ENCODE results near the gene KCNT2. TPM values are rescaled to one million over a fixed set of nuclear protein-coding genes. Genes with fewer than 3 reads are reported as not detected.
"Not testable (repeated sequence)": the region's sequence is repeated elsewhere in the genome, so short reads cannot be mapped to it uniquely, and the experiment has no call there.

Gene KCNT2
- total RNA-seq, 1 experiment from 2014 or later, result not detected

DNA sequence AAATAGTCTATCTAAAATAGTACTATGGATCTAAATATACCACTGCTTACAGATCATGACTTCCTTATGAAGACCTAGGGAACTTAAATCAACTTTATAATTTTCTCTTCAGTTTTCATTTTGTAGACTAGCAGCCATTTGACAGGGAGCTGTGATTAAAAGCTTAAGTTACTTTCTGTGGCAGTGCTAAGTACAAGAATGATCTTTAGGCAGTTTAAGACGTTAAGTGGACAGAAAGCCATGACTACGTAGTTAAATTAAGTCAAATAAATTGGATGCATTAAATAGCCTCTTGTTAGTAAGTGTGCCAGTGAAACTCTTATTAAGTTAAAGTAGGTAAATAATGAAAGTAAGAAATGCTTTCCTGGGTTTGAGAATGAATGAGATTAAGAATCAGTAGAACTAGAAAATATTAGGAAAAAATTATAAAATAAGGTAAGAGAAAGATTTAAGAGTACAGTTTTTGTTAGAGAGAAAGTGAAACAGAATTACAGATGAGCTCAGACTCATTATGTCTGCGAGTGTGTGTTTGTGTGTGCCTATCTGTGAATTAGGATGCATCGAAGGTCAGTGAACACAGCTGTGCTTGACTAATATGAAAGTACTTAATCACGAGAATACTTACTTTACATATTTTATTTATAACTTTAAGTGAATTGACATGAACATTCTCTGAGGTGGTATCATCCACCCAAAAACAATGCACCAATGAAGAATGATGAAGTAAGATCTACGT is 336.9 kb downstream of the KCNT2 start:
- H3K79me2 ChIP-seq (ENCODE audit: low read length), result no peaks in the 10 kb centered on the region
- H3K4me1 ChIP-seq (ENCODE audit: low read length), result no peaks in the 10 kb centered on the region
- H3K9me3 ChIP-seq (ENCODE audit: low read length), result no peaks in the 10 kb centered on the region; the same call in none of the 2 replicates
- no peaks in the 10 kb centered on the region for H3K9me2 ChIP-seq (replicated peaks; ENCODE audit: insufficient read depth, low read length)
- no peak overlapping the region for H3K27ac ChIP-seq (ENCODE audit: low read length)
- H2AFZ ChIP-seq (ENCODE audit: low read length), result no peak overlapping the region
- no peaks in the 10 kb centered on the region for H3K36me3 ChIP-seq (ENCODE audit: insufficient read depth, low read length)
- H3K4me3 ChIP-seq (ENCODE audit: low read length), result no peak overlapping the region
- H4K20me1 ChIP-seq (ENCODE audit: insufficient read depth, low read depth, low read length), result no peaks in the 10 kb centered on the region
- no peak overlapping the region for H3K9ac ChIP-seq (ENCODE audit: low read length)
- no peaks in the 10 kb centered on the region for H3K27me3 ChIP-seq (ENCODE audit: low read length)
- H3K4me2 ChIP-seq (ENCODE audit: low read depth, low read length, poor library complexity, severe bottlenecking), result no peak overlapping the region
- no peak for DNase-seq

- not testable (repeated sequence) for H3K27me3 ChIP-seq (ENCODE audit: low read length); H3K27ac ChIP-seq (ENCODE audit: low read length); H4K20me1 ChIP-seq (ENCODE audit: insufficient read depth, low read depth, low read length); H3K9ac ChIP-seq (ENCODE audit: low read length); H3K4me3 ChIP-seq (ENCODE audit: low read length); H3K36me3 ChIP-seq (ENCODE audit: insufficient read depth, low read length); H3K4me2 ChIP-seq (ENCODE audit: low read depth, low read length, poor library complexity, severe bottlenecking); H3K79me2 ChIP-seq (ENCODE audit: low read length); H3K4me1 ChIP-seq (ENCODE audit: low read length); DNase-seq; H2AFZ ChIP-seq (ENCODE audit: low read length); H3K9me2 ChIP-seq (replicated peaks; ENCODE audit: insufficient read depth, low read length)
- H3K9me3 ChIP-seq (ENCODE audit: low read length), result peaks cover 16% of the 10 kb centered on the region
These were observed 345.2 kb downstream of the KCNT2 start for GRCh38 chr1:196263086-196263485.

- no peak overlapping the region for H3K4me3 ChIP-seq (ENCODE audit: low read length)
- H3K4me2 ChIP-seq (ENCODE audit: low read depth, low read length, poor library complexity, severe bottlenecking), result no peak overlapping the region
- no peaks in the 10 kb centered on the region for H3K9me2 ChIP-seq (replicated peaks; ENCODE audit: insufficient read depth, low read length)
- no peak overlapping the region for H3K9ac ChIP-seq (ENCODE audit: low read length)
- no peaks in the 10 kb centered on the region for H3K36me3 ChIP-seq (ENCODE audit: insufficient read depth, low read length)
- peaks cover 20% of the 10 kb centered on the region; the same call in 1 of the 2 replicates for H3K9me3 ChIP-seq (ENCODE audit: low read length)
- no peak for DNase-seq
- no peak overlapping the region for H3K27ac ChIP-seq (ENCODE audit: low read length)
- no peaks in the 10 kb centered on the region for H3K79me2 ChIP-seq (ENCODE audit: low read length)
- H4K20me1 ChIP-seq (ENCODE audit: insufficient read depth, low read depth, low read length), result no peaks in the 10 kb centered on the region
- H3K27me3 ChIP-seq (ENCODE audit: low read length), result no peaks in the 10 kb centered on the region
- H3K4me1 ChIP-seq (ENCODE audit: low read length), result no peaks in the 10 kb centered on the region
- H2AFZ ChIP-seq (ENCODE audit: low read length), result no peak overlapping the region
These were observed 348.0 kb downstream of the KCNT2 start for GRCh38 chr1:196260270-196260669.

GRCh38 chr1:196259316-196259715 is 348.9 kb downstream of the KCNT2 start:
- Histone ChIP-seq H3K79me2 (ENCODE audit: low read length) (no peaks in the 10 kb centered on the region), H3K9me3 (ENCODE audit: low read length) (peaks cover 20% of the 10 kb centered on the region; the same call in 1 of the 2 replicates), H2AFZ (ENCODE audit: low read length) (no peak overlapping the region), H3K9ac (ENCODE audit: low read length) (no peak overlapping the region), H3K36me3 (ENCODE audit: insufficient read depth, low read length) (no peaks in the 10 kb centered on the region), H4K20me1 (ENCODE audit: insufficient read depth, low read depth, low read length) (no peaks in the 10 kb centered on the region), H3K9me2 (replicated peaks; ENCODE audit: insufficient read depth, low read length) (no peaks in the 10 kb centered on the region), H3K27ac (ENCODE audit: low read length) (no peak overlapping the region), H3K27me3 (ENCODE audit: low read length) (no peaks in the 10 kb centered on the region), H3K4me2 (ENCODE audit: low read depth, low read length, poor library complexity, severe bottlenecking) (no peak overlapping the region), H3K4me3 (ENCODE audit: low read length) (no peak overlapping the region; the same call in 1 of the 2 replicates), H3K4me1 (ENCODE audit: low read length) (no peaks in the 10 kb centered on the region)
- no peak for DNase-seq

- Histone ChIP-seq H2AFZ (ENCODE audit: low read length) (no peak overlapping the region), H3K27me3 (ENCODE audit: low read length) (no peaks in the 10 kb centered on the region)
These were observed 352.5 kb downstream of the KCNT2 start for GRCh38 chr1:196255762-196256161.

GRCh38 chr1:196229546-196229945 is 378.7 kb downstream of the KCNT2 start:
- Histone ChIP-seq H3K36me3 (ENCODE audit: insufficient read depth, low read length) (no peaks in the 10 kb centered on the region), H3K9ac (ENCODE audit: low read length) (no peak overlapping the region), H3K4me1 (ENCODE audit: low read length) (no peaks in the 10 kb centered on the region), H3K9me3 (ENCODE audit: low read length) (peaks cover 14% of the 10 kb centered on the region), H3K9me2 (replicated peaks; ENCODE audit: insufficient read depth, low read length) (no peaks in the 10 kb centered on the region), H3K27me3 (ENCODE audit: low read length) (no peaks in the 10 kb centered on the region), H3K79me2 (ENCODE audit: low read length) (no peaks in the 10 kb centered on the region), H2AFZ (ENCODE audit: low read length) (no peak overlapping the region), H3K4me2 (ENCODE audit: low read depth, low read length, poor library complexity, severe bottlenecking) (no peak overlapping the region), H3K27ac (ENCODE audit: low read length) (no peak overlapping the region), H4K20me1 (ENCODE audit: insufficient read depth, low read depth, low read length) (no peaks in the 10 kb centered on the region), H3K4me3 (ENCODE audit: low read length) (no peak overlapping the region)
- no peak for DNase-seq

More at GRCh38 chr1:196255762-196256161, 352.5 kb downstream of the KCNT2 start:
- Histone ChIP-seq H3K4me2 (ENCODE audit: low read depth, low read length, poor library complexity, severe bottlenecking) (no peak overlapping the region), H3K9ac (ENCODE audit: low read length) (no peak overlapping the region), H3K79me2 (ENCODE audit: low read length) (no peaks in the 10 kb centered on the region), H4K20me1 (ENCODE audit: insufficient read depth, low read depth, low read length) (no peaks in the 10 kb centered on the region), H3K36me3 (ENCODE audit: insufficient read depth, low read length) (no peaks in the 10 kb centered on the region), H3K9me3 (ENCODE audit: low read length) (peaks cover 8% of the 10 kb centered on the region; the same call in 1 of the 2 replicates), H3K4me1 (ENCODE audit: low read length) (no peaks in the 10 kb centered on the region), H3K27ac (ENCODE audit: low read length) (no peak overlapping the region), H3K4me3 (ENCODE audit: low read length) (no peak overlapping the region), H3K9me2 (replicated peaks; ENCODE audit: insufficient read depth, low read length) (no peaks in the 10 kb centered on the region)
- no peak for DNase-seq

DNA sequence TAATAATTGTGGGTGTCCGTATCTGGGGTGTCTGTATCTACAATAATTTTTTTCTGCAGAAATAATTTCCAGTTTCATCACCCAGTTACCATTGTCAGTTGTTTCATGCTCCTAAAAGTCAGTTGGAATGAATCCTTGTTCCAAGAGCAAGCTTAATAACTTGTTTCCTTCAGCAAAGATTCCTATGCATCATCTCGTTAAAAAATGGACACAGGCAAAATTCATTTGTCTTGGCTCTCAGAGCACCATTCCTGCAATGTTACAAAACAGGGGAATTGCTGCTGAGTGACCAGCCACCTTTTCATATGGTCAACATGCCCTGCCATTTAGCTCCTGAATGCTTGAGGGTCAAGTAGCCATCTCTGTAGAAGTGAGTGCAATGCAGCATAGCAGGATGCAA is 393.4 kb downstream of the KCNT2 start:
- H3K27ac ChIP-seq (ENCODE audit: low read length), result no peak overlapping the region
- no peaks in the 10 kb centered on the region for H3K79me2 ChIP-seq (ENCODE audit: low read length)
- H3K27me3 ChIP-seq (ENCODE audit: low read length), result no peaks in the 10 kb centered on the region

GRCh38 chr1:196209983-196210382 is 398.3 kb downstream of the KCNT2 start:
- no peaks in the 10 kb centered on the region for H3K27me3 ChIP-seq (ENCODE audit: low read length)
- no peaks in the 10 kb centered on the region for H4K20me1 ChIP-seq (ENCODE audit: insufficient read depth, low read depth, low read length)
- no peaks in the 10 kb centered on the region for H3K4me1 ChIP-seq (ENCODE audit: low read length)
- 0 out of 2 replicates have a peak, but pooled peaks cover 4% of the 10 kb centered on the region for H3K9me3 ChIP-seq (ENCODE audit: low read length)
- H3K9me2 ChIP-seq (replicated peaks; ENCODE audit: insufficient read depth, low read length), result no peaks in the 10 kb centered on the region
- H3K9ac ChIP-seq (ENCODE audit: low read length), result no peak overlapping the region
- no peak for DNase-seq
- H2AFZ ChIP-seq (ENCODE audit: low read length), result no peak overlapping the region
- no peak overlapping the region for H3K27ac ChIP-seq (ENCODE audit: low read length)
- no peak overlapping the region for H3K4me3 ChIP-seq (ENCODE audit: low read length)
- no peak overlapping the region for H3K4me2 ChIP-seq (ENCODE audit: low read depth, low read length, poor library complexity, severe bottlenecking)
- no peaks in the 10 kb centered on the region for H3K36me3 ChIP-seq (ENCODE audit: insufficient read depth, low read length)
- no peaks in the 10 kb centered on the region for H3K79me2 ChIP-seq (ENCODE audit: low read length)

More for the DNA sequence above, 393.4 kb downstream of the KCNT2 start:
- H4K20me1 ChIP-seq (ENCODE audit: insufficient read depth, low read depth, low read length), result no peaks in the 10 kb centered on the region
- H3K4me1 ChIP-seq (ENCODE audit: low read length), result no peaks in the 10 kb centered on the region; the same call in 1 of the 2 replicates
- H3K9me3 ChIP-seq (ENCODE audit: low read length), result no peaks in the 10 kb centered on the region
- H2AFZ ChIP-seq (ENCODE audit: low read length), result no peak overlapping the region
- no peaks in the 10 kb centered on the region for H3K9me2 ChIP-seq (replicated peaks; ENCODE audit: insufficient read depth, low read length)
- H3K9ac ChIP-seq (ENCODE audit: low read length), result no peak overlapping the region
- no peak for DNase-seq
- H3K4me2 ChIP-seq (ENCODE audit: low read depth, low read length, poor library complexity, severe bottlenecking), result no peak overlapping the region
- no peaks in the 10 kb centered on the region for H3K36me3 ChIP-seq (ENCODE audit: insufficient read depth, low read length)
- no peak overlapping the region for H3K4me3 ChIP-seq (ENCODE audit: low read length)

All from Karpas-422 (cell line).